H1 (cell line): ENCODE data around the gene CAPN10. TPM values are rescaled to one million over a fixed set of nuclear protein-coding genes. Genes with fewer than 3 reads are reported as not detected.

ENCODE experiments used
- ATF2 ChIP-seq: IDR thresholded peaks from 2 replicates; pipeline ENCODE4 v1.6.1; 2012; ENCODE audit warnings: low read length, inconsistent platforms
- ATF3 ChIP-seq: IDR thresholded peaks from 2 replicates; pipeline ENCODE4 v1.6.1; 2011; ENCODE audit warnings: low read depth, mild to moderate bottlenecking, low read length; ENCODE audit not compliant: insufficient read depth
- KDM5A ChIP-seq: fragments of 200-600 bp; IDR thresholded peaks from 2 replicates; pipeline ENCODE4 v1.7.1; 2012; ENCODE audit warnings: mild to moderate bottlenecking, low read length, inconsistent platforms, mixed read lengths
- SIRT6 ChIP-seq: IDR thresholded peaks from one replicate; pipeline ENCODE4 v1.7.1; 2012; ENCODE audit warnings: low read length, inconsistent platforms
- ZNF274 ChIP-seq: IDR thresholded peaks from 2 replicates; pipeline ENCODE4 v1.7.0; 2012; ENCODE audit warnings: low read length, borderline replicate concordance; ENCODE audit errors: extremely low read depth
- polyA plus RNA-seq, 7 experiments: library from polyadenylated mRNA; depleted of rRNA in 3 of 7; stranded (reverse) in 5 of 7; unstranded in 2 of 7; fragments of >200 nt in 5 of 7; fragments of 200-250 nt in 2 of 7; gene quantifications; 1 replicate in 5 of 7; 2 replicates in 1 of 7; 4 replicates in 1 of 7; pipeline versions ENCODE4 v1.2.1 to v1.2.3, GENCODE V29; 2011 to 2013; ENCODE audit warnings: missing spikeins in 2 of 7, mixed read lengths in 2 of 7
- total RNA-seq: library from RNA; stranded (reverse); fragmentation: NEBNext Ultra II Directional; extraction: Animal tissue kit (Norgen Biotek cat#: 25700); gene quantifications from 2 replicates; pipeline ENCODE4 v1.2.1, GENCODE V29; 2021

CAPN10 gene
- total and polyA plus RNA-seq, 2 of the 8 experiments (the other 6 are each of a cell fraction or from before 2014, with no cell fraction given) = 30.7 to 39.8 TPM

GRCh38 chr2:240551288-240551687, 35.2 kb upstream of the CAPN10 start (continued):
- TF ChIP-seq ATF2 = no peak
- no peak for TF ChIP-seq ZNF274
- TF ChIP-seq ATF3 = no peak
- TF ChIP-seq SIRT6 = no peak
- TF ChIP-seq KDM5A = no peak
